ENCODE data around the gene TMED6. TPM values are rescaled to one million over a fixed set of nuclear protein-coding genes. Genes with fewer than 3 reads are reported as not detected.

The TMED6 gene
- total RNA-seq, 4 donors from 2014 or later = not detected

- H3K27ac ChIP-seq = peak overlapping the region in 1 of 4 donors; percentile 26
- WGBS, 2 donors = 67 to 77% methylated on average over 2 of the region's 2 CpGs
- no peak overlapping the region for H3K4me3 ChIP-seq
- H3K4me1 ChIP-seq = peaks cover 0 to 33% (median 10%) of the 10 kb centered on the region in 3 donors
- DNase-seq = no peak
- H3K27me3 ChIP-seq = no peaks in the 10 kb centered on the region
- TF ChIP-seq POLR2A (IDR thresholded peaks at IDR 0.05) (no peak), CTCF (IDR thresholded peaks at IDR 0.05) (no peak)
- H3K36me3 ChIP-seq = peaks cover 0 to 76% (median 10%) of the 10 kb centered on the region in 3 donors
- intact Hi-C loops (cut with DNase I) = no loop called here
- H3K9me3 ChIP-seq = no peaks in the 10 kb centered on the region
These were observed 29.6 kb upstream of the TMED6 start for GRCh38 chr16:69381231-69381630.

GRCh38 chr16:69378760-69379159 is 27.2 kb upstream of the TMED6 start:
- Histone ChIP-seq H3K9me3 (no peaks in the 10 kb centered on the region), H3K27ac (no peak overlapping the region), H3K4me1 (peaks cover 0 to 16% (median 0%) of the 10 kb centered on the region in 3 donors), H3K27me3 (no peaks in the 10 kb centered on the region), H3K36me3 (peaks cover 0 to 71% (median 10%) of the 10 kb centered on the region in 3 donors), H3K4me3 (no peak overlapping the region)
- WGBS, 2 donors = 52 to 72% methylated on average over 1 of the region's 1 CpG
- DNase-seq = no peak
- TF ChIP-seq POLR2A (IDR thresholded peaks at IDR 0.05) (no peak), CTCF (IDR thresholded peaks at IDR 0.05) (no peak)
- intact Hi-C loops (cut with DNase I) = no loop called here

- Histone ChIP-seq H3K4me3 (no peak overlapping the region), H3K27me3 (no peaks in the 10 kb centered on the region), H3K4me1 (peaks cover 0 to 9% (median 0%) of the 10 kb centered on the region in 3 donors), H3K9me3 (no peaks in the 10 kb centered on the region), H3K36me3 (peaks cover 0 to 70% (median 10%) of the 10 kb centered on the region in 3 donors), H3K27ac (no peak overlapping the region)
- DNase-seq = no peak
- WGBS, 2 donors = 91 to 100% methylated on average over 1 of the region's 1 CpG
- intact Hi-C loops (cut with DNase I) = no loop called here
- TF ChIP-seq POLR2A (IDR thresholded peaks at IDR 0.05) (no peak), CTCF (IDR thresholded peaks at IDR 0.05) (no peak)
These were observed 26.4 kb upstream of the TMED6 start for GRCh38 chr16:69378036-69378435.

- no peaks in the 10 kb centered on the region for H3K27me3 ChIP-seq
- intact Hi-C loops (cut with DNase I) = no loop called here
- peaks cover 0 to 70% (median 10%) of the 10 kb centered on the region in 3 donors for H3K36me3 ChIP-seq
- WGBS, 2 donors = 94 to 98% methylated on average over 10 of the region's 10 CpGs
- H3K4me1 ChIP-seq = peaks cover 0 to under 1% (median 0%) of the 10 kb centered on the region in 3 donors
- TF ChIP-seq CTCF (IDR thresholded peaks at IDR 0.05) = no peak
- no peak for TF ChIP-seq POLR2A (IDR thresholded peaks at IDR 0.05)
- no peak overlapping the region for H3K27ac ChIP-seq
- no peak overlapping the region for H3K4me3 ChIP-seq
- H3K9me3 ChIP-seq = no peaks in the 10 kb centered on the region
- no peak for DNase-seq
These were observed 24.9 kb upstream of the TMED6 start for GRCh38 chr16:69376393-69377059.

- intact Hi-C loops (cut with DNase I) = no loop called here
- WGBS, 2 donors = 82 to 88% methylated on average over 1 of the region's 1 CpG
- H3K9me3 ChIP-seq = no peaks in the 10 kb centered on the region
- no peaks in the 10 kb centered on the region for H3K4me1 ChIP-seq
- no peak overlapping the region for H3K4me3 ChIP-seq
- DNase-seq = no peak
- no peaks in the 10 kb centered on the region for H3K27me3 ChIP-seq
- TF ChIP-seq CTCF (IDR thresholded peaks at IDR 0.05) = no peak
- no peak for TF ChIP-seq POLR2A (IDR thresholded peaks at IDR 0.05)
- H3K27ac ChIP-seq = no peak overlapping the region
- H3K36me3 ChIP-seq = peaks cover 0 to 70% (median 22%) of the 10 kb centered on the region in 3 donors
These were observed 21.4 kb upstream of the TMED6 start for GRCh38 chr16:69373019-69373418.
